Loucy (cell line): ENCODE measurements around the gene ZNF837.

ENCODE experiments used
- EZH2phosphoT487 ChIP-seq: fragments of 200-600 bp; IDR thresholded peaks from 2 replicates; pipeline ENCODE4 v1.6.1; 2018; ENCODE audit warnings: antibody characterized with exemption, mild to moderate bottlenecking, moderate library complexity, borderline replicate concordance
- TF ChIP-seq, protein P1 (sequence below): fragments of 200-600 bp; sonication (generic); conservative IDR thresholded peaks from 2 replicates; pipeline ENCODE4 v1.5.1; 2014; ENCODE audit warnings: mild to moderate bottlenecking, antibody characterized with exemption, low read length

DNA sequence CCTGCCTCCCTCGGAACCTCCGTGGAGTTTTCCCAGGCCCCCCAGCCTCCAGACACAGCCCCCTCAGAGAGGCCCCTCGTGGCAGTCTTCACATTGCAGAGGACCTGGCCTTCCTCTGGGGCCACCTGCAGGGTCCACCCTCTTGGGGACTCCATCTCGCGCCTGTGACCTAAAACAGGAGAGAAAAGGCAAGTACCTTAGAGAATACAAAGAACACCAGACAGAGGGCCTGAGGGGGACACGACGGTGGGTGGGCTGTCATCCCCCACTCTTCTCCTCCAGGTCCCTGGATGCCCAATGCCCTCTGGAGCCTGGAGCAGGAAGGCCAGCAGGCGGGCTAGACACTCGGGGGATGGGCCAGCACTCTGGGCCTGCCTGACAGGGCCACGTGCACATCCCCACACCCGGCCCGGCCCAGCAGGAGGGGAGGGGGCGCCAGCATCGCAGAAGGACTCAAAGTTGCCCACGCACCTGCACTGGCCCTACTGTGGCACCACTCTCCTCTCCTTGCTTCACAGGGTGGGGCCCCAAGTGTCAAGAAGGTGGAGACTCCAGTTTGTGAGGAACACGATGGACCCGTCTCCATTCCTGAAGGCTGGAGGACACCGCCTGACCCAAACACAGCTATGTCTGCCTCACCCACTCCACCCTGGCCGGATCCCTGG, 23.2 kb downstream of the ZNF837 start:
- TF ChIP-seq, protein P1, sequence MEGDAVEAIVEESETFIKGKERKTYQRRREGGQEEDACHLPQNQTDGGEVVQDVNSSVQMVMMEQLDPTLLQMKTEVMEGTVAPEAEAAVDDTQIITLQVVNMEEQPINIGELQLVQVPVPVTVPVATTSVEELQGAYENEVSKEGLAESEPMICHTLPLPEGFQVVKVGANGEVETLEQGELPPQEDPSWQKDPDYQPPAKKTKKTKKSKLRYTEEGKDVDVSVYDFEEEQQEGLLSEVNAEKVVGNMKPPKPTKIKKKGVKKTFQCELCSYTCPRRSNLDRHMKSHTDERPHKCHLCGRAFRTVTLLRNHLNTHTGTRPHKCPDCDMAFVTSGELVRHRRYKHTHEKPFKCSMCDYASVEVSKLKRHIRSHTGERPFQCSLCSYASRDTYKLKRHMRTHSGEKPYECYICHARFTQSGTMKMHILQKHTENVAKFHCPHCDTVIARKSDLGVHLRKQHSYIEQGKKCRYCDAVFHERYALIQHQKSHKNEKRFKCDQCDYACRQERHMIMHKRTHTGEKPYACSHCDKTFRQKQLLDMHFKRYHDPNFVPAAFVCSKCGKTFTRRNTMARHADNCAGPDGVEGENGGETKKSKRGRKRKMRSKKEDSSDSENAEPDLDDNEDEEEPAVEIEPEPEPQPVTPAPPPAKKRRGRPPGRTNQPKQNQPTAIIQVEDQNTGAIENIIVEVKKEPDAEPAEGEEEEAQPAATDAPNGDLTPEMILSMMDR, result no peak
- TF ChIP-seq EZH2phosphoT487, result no peak
